ENCODE results near the gene BNIP5.

BNIP5 gene

GRCh38 chr6:36276581-36277536 is 59.8 kb downstream of the BNIP5 start:
- Histone ChIP-seq H3K9me3 (ENCODE audit: severe bottlenecking) (peaks cover 2% of the 10 kb centered on the region), H3K4me3 (ENCODE audit: low read depth, low read length) (no peak overlapping the region), H3K27ac (no peak overlapping the region), H3K36me3 (no peaks in the 10 kb centered on the region), H3K27me3 (ENCODE audit: insufficient read depth, low read depth, severe bottlenecking) (no peaks in the 10 kb centered on the region)
- DNase-seq: no peak
- no peak for TF ChIP-seq CTCF (IDR thresholded peaks at IDR 0.05; ENCODE audit: low read depth, low read length)

GRCh38 chr6:36273802-36274514 is 62.7 kb downstream of the BNIP5 start:
- no peaks in the 10 kb centered on the region for H3K36me3 ChIP-seq
- DNase-seq: no peak
- no peak overlapping the region for H3K4me3 ChIP-seq (ENCODE audit: low read depth, low read length)
- peaks cover 7% of the 10 kb centered on the region for H3K9me3 ChIP-seq (ENCODE audit: severe bottlenecking)
- H3K27me3 ChIP-seq (ENCODE audit: insufficient read depth, low read depth, severe bottlenecking): no peaks in the 10 kb centered on the region
- TF ChIP-seq CTCF (IDR thresholded peaks at IDR 0.05; ENCODE audit: low read depth, low read length): no peak
- H3K27ac ChIP-seq: no peak overlapping the region

- Histone ChIP-seq H3K9me3 (ENCODE audit: severe bottlenecking) (peaks cover 7% of the 10 kb centered on the region), H3K4me3 (ENCODE audit: low read depth, low read length) (no peak overlapping the region), H3K27ac (peak overlapping the region; percentile 61), H3K36me3 (no peaks in the 10 kb centered on the region), H3K27me3 (ENCODE audit: insufficient read depth, low read depth, severe bottlenecking) (no peaks in the 10 kb centered on the region)
- TF ChIP-seq CTCF (IDR thresholded peaks at IDR 0.05; ENCODE audit: low read depth, low read length): no peak
- DNase-seq: no peak
Measured at GRCh38 chr6:36273067-36273466, 63.6 kb downstream of the BNIP5 start.

- Histone ChIP-seq H3K4me3 (ENCODE audit: low read depth, low read length) (no peak overlapping the region), H3K36me3 (no peaks in the 10 kb centered on the region), H3K9me3 (ENCODE audit: severe bottlenecking) (peaks cover 7% of the 10 kb centered on the region), H3K27ac (peak overlapping the region; percentile 61), H3K27me3 (ENCODE audit: insufficient read depth, low read depth, severe bottlenecking) (no peaks in the 10 kb centered on the region)
- DNase-seq: peak; percentile 95
- TF ChIP-seq CTCF (IDR thresholded peaks at IDR 0.05; ENCODE audit: low read depth, low read length): no peak
Measured at GRCh38 chr6:36272234-36272633, 64.5 kb downstream of the BNIP5 start.

GRCh38 chr6:36269834-36270705 is 66.6 kb downstream of the BNIP5 start, which contains the start of gene PNPLA1:
PNPLA1 (plus strand) TSS chr6:36270060; CDS start chr6:36270460, 400 bp downstream.
- Histone ChIP-seq H3K9me3 (ENCODE audit: severe bottlenecking) (peaks cover 13% of the 10 kb centered on the region), H3K27ac (no peak within 1 kb of the TSS), H3K36me3 (no peaks in the 10 kb centered on the region), H3K4me3 (ENCODE audit: low read depth, low read length) (no peak within 1 kb of the TSS), H3K27me3 (ENCODE audit: insufficient read depth, low read depth, severe bottlenecking) (no peaks in the 10 kb centered on the region)
- no peak for TF ChIP-seq CTCF (IDR thresholded peaks at IDR 0.05; ENCODE audit: low read depth, low read length)
- DNase-seq: no peak

All from WERI-Rb-1 (cell line).